Erythroblast (primary cell): ENCODE results near the gene CIB2.
"Not testable (repeated sequence)": the region's sequence is repeated elsewhere in the genome, so short reads cannot be mapped to it uniquely, and the experiment has no call there.

Experiments used
- GATA1 ChIP-seq: IDR thresholded peaks from 2 replicates; pipeline ENCODE4 v1.6.1; 2011; ENCODE audit warnings: low read depth, mild to moderate bottlenecking, control low read depth, low read length, moderate library complexity
- POLR2A ChIP-seq: IDR thresholded peaks from 2 replicates; pipeline ENCODE4 v1.6.1; 2011; ENCODE audit warnings: mild to moderate bottlenecking, low read length

GRCh38 chr15:78151075-78151474, 19.8 kb upstream of the CIB2 start:
- not testable (repeated sequence) for TF ChIP-seq POLR2A, GATA1
